IMR-90 (cell line): Measurements from ENCODE around the gene SLC25A51.

Experiments
- CEBPB ChIP-seq: IDR thresholded peaks from 2 replicates; pipeline ENCODE4 v1.6.1; 2012; ENCODE audit warnings: low read depth, low read length, improper control_type of control experiment
- USF2 ChIP-seq: fragments of 150-350 bp; IDR thresholded peaks from 2 replicates; pipeline ENCODE4 v1.6.1; 2017; ENCODE audit warnings: mild to moderate bottlenecking, antibody characterized with exemption, low read length, low read depth
- TF ChIP-seq, protein P1 (sequence below): conservative IDR thresholded peaks from 2 replicates; pipeline ENCODE4 v1.5.1; 2012; ENCODE audit warnings: mild to moderate bottlenecking, low read depth, low read length, improper control_type of control experiment

DNA sequence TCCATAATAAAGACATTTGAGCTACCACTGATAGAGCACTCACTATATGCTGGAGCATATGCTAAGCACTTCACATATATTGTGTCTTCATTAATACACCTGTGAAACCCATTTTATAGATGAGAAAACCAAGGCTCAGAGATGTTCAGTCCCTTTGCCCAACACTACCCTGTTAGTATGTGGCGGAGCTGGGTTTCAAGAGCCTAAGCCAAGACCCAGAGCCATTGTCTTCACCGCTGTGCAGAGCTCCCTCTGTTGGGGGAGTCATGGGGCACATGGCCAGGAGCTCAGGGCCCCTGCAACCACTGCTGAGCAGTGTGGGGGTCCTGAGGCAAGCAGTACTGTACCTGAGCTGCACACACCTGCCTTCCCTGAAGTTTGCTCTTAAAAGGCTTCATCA, 37.3 kb upstream of the SLC25A51 start:
- TF ChIP-seq CEBPB, result no peak
- TF ChIP-seq, protein P1, sequence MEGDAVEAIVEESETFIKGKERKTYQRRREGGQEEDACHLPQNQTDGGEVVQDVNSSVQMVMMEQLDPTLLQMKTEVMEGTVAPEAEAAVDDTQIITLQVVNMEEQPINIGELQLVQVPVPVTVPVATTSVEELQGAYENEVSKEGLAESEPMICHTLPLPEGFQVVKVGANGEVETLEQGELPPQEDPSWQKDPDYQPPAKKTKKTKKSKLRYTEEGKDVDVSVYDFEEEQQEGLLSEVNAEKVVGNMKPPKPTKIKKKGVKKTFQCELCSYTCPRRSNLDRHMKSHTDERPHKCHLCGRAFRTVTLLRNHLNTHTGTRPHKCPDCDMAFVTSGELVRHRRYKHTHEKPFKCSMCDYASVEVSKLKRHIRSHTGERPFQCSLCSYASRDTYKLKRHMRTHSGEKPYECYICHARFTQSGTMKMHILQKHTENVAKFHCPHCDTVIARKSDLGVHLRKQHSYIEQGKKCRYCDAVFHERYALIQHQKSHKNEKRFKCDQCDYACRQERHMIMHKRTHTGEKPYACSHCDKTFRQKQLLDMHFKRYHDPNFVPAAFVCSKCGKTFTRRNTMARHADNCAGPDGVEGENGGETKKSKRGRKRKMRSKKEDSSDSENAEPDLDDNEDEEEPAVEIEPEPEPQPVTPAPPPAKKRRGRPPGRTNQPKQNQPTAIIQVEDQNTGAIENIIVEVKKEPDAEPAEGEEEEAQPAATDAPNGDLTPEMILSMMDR, result no peak
- no peak for TF ChIP-seq USF2
